Suprapubic skin (tissue), 4 donors: Measurements from ENCODE around the gene APOBEC3F. TPM values are rescaled to one million over a fixed set of nuclear protein-coding genes. Genes with fewer than 3 reads are reported as not detected.

Source experiments
- DNase-seq, 2 donors: peaks; one replicate each; pipeline ENCODE4 v3.0.0-alpha.2; 2019; ENCODE audit warnings: low spot score in 2 of 2
- H3K27ac ChIP-seq: fragments of 200-600 bp; sonication (generic); one replicate; pipeline ENCODE4 v1.5.1; 2019
- H3K27me3 ChIP-seq: fragments of 200-600 bp; sonication (generic); one replicate; pipeline ENCODE4 v1.5.1; 2019
- H3K36me3 ChIP-seq: fragments of 200-600 bp; sonication (generic); one replicate; pipeline ENCODE4 v1.5.1; 2019
- H3K4me1 ChIP-seq: fragments of 200-600 bp; sonication (generic); one replicate; pipeline ENCODE4 v1.5.1; 2019
- H3K4me3 ChIP-seq: fragments of 200-600 bp; sonication (generic); one replicate; pipeline ENCODE4 v1.5.1; 2019; ENCODE audit warnings: mild to moderate bottlenecking
- H3K9me3 ChIP-seq: fragments of 200-600 bp; sonication (generic); one replicate; pipeline ENCODE4 v1.5.1; 2019
- EP300 ChIP-seq: sonication (generic); formaldehyde crosslinking; IDR thresholded peaks from one replicate; pipeline ENCODE4 v1.6.1; 2017; ENCODE audit warnings: antibody characterized with exemption
- POLR2A ChIP-seq, 2 donors: fragments of 450-650 bp; IDR thresholded peaks; one replicate each; pipeline ENCODE4 v1.6.1; 2017; ENCODE audit warnings: antibody characterized with exemption in 2 of 2, mild to moderate bottlenecking in 2 of 2, moderate library complexity in 2 of 2
- POLR2AphosphoS5 ChIP-seq, 3 donors: sonication (generic); formaldehyde crosslinking; IDR thresholded peaks; one replicate each; pipeline ENCODE4 v1.6.1; 2017; ENCODE audit warnings: antibody characterized with exemption in 3 of 3
- WGBS: methylation state at CpG from one replicate; pipeline ENCODE4 v1.1.5; 2018; 5-methylcytosine and 5-hydroxymethylcytosine counted together
- total RNA-seq, 4 donors: library from RNA; depleted of rRNA; stranded (reverse); fragments of >200 nt; gene quantifications; one replicate each; pipeline ENCODE4 v1.1.0, GENCODE V29; 2016
- TF ChIP-seq, protein P1 (sequence below), 2 donors: fragments of 200-600 bp in 1 of 2; fragments of 450-650 bp in 1 of 2; sonication (generic) in 1 of 2; IDR thresholded peaks; one replicate each; pipeline ENCODE4 v1.5.1; 2016 to 2019; ENCODE audit warnings: antibody characterized with exemption in 2 of 2, mild to moderate bottlenecking in 1 of 2, moderate library complexity in 1 of 2

APOBEC3F gene
- total RNA-seq, 4 donors from 2014 or later, result 0.57 to 2.0 (median 1.4) TPM; not detected in 1

DNA sequence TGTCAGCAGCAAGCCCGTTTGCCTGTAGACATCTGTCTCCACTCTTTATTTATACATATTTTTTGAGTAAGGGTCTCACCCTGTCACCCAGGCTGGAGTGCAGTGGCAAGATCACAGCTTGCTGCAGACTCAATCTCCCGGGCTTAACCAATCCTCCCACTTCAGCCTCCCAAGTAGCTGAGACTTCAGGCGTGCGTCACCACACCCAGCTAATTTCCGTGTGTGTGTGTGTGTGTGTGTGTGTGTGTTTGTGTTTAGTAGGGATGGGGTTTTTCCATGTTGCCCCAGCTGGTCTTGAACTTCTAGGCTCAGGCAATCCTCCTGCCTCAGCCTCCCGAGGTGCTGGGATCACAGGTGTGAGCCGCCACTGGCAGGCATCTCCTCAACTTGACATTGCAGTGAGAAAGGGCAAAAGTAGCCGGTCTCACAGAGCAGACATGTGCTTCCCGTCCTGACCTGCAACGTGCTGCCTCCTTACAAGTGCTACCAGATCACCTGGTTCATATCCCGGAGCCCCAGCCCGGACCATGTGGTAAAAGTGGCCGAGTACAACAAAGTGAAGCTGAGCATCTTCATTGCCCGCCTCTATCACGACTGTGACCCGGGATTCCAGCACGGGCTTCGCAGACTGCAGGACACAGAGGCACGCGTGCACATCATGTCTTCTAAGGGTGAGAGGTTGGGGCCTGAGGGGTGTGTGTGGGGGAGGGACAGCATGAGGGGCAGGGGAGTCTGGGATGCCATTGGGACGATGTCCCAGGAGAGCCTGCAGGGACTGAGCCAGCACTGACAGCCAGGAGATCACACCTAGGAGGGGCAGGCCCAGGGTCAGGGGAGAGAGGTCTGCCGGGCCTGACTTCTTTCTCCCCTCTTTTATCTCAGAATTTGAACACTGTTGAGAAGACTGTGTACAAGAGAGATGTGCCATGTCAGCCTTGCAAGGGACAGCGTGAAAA lies 50.7 kb downstream of the APOBEC3F start:
- no peaks in the 10 kb centered on the region for H3K36me3 ChIP-seq
- peaks cover 3% of the 10 kb centered on the region for H3K27me3 ChIP-seq
- H3K27ac ChIP-seq, result no peak overlapping the region
- no peaks in the 10 kb centered on the region for H3K9me3 ChIP-seq
- no peak for DNase-seq
- H3K4me1 ChIP-seq, result no peaks in the 10 kb centered on the region
- WGBS, result 88% methylated on average over 22 of the region's 23 CpGs
- no peak for TF ChIP-seq POLR2AphosphoS5 (IDR thresholded peaks at IDR 0.05)
- H3K4me3 ChIP-seq, result no peak overlapping the region

DNA sequence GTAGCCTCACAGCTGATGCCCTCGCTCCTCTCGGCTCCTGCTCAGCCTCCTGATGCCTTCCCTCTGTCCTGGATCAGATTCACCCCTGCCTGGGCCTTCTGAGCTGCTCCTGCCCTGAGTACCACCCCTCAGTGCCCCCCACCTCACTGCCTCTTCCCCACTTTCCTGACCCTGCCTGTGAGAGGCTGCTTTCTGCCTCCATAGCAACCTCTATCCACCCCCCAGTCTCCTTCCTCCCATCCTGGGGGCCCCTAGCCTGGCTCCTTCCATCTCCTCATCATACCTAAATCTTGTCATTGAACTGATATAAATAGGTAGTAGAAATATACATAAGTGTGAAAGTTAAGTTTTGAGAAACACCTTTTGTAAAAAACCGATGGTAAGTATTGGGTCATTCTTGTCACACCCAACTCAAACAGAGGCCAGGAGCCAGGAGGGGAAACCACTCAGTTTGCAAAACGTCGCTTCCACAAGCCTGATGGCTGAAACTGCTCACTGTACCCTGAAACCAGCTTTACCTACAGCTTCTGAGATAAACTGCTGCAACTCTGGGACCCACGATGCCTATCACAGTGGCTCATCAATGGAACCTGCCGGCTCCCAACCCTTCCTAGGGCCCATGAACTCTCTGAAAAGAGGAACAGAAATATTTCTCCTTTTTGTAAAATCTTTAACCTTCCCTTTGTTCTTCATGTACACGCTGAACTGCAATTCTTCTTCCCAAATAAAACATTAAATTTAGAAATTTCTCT lies 51.6 kb downstream of the APOBEC3F start:
- no peaks in the 10 kb centered on the region for H3K36me3 ChIP-seq
- H3K4me3 ChIP-seq, result no peak overlapping the region
- H3K9me3 ChIP-seq, result no peaks in the 10 kb centered on the region
- peaks cover 6% of the 10 kb centered on the region for H3K4me1 ChIP-seq
- DNase-seq, result no peak
- TF ChIP-seq EP300 (no peak), POLR2AphosphoS5 (IDR thresholded peaks at IDR 0.05) (no peak)
- WGBS, result 66% methylated on average over 8 of the region's 8 CpGs
- H3K27me3 ChIP-seq, result peaks cover 3% of the 10 kb centered on the region
- no peak overlapping the region for H3K27ac ChIP-seq

DNA sequence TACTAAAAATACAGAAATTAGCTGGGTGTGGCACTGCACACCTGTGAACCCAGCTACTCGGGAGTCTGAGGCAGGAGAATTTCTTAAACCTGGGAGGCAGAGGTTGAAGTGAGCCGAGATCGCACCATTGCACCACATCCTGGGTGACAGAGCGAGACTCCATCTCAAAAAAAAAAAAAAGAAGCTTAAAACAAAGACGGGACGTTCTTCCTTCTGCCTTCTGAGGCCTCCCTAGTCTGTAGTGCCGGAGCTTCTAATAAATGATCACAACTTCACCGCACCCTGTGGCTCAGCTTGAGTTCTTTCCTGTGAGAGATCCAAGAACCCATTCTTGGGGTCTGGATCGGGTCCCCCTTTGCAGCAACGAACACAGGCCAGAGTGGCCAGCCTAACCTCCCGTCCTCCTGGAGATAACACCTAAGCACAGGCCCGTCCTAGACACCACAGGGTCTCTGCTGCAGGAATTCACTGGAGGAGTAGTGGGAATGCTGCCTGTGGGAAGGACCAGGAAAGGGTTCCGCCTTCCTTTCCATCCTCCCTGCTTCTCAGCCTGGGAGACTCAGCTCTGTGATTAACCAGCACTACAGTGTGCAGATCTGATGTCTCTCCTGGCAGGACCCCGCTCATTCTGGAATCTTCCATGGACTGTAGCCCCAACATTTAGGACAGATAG lies 54.2 kb downstream of the APOBEC3F start:
- Histone ChIP-seq H3K36me3 (no peaks in the 10 kb centered on the region), H3K27me3 (peaks cover 3% of the 10 kb centered on the region), H3K4me3 (no peak overlapping the region), H3K4me1 (peaks cover 13% of the 10 kb centered on the region), H3K27ac (no peak overlapping the region), H3K9me3 (no peaks in the 10 kb centered on the region)
- WGBS, result 92% methylated on average over 12 of the region's 14 CpGs
- TF ChIP-seq, protein P1, sequence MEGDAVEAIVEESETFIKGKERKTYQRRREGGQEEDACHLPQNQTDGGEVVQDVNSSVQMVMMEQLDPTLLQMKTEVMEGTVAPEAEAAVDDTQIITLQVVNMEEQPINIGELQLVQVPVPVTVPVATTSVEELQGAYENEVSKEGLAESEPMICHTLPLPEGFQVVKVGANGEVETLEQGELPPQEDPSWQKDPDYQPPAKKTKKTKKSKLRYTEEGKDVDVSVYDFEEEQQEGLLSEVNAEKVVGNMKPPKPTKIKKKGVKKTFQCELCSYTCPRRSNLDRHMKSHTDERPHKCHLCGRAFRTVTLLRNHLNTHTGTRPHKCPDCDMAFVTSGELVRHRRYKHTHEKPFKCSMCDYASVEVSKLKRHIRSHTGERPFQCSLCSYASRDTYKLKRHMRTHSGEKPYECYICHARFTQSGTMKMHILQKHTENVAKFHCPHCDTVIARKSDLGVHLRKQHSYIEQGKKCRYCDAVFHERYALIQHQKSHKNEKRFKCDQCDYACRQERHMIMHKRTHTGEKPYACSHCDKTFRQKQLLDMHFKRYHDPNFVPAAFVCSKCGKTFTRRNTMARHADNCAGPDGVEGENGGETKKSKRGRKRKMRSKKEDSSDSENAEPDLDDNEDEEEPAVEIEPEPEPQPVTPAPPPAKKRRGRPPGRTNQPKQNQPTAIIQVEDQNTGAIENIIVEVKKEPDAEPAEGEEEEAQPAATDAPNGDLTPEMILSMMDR (IDR thresholded peaks at IDR 0.05), result no peak
- no peak for TF ChIP-seq POLR2A (IDR thresholded peaks at IDR 0.05)
- no peak for TF ChIP-seq POLR2AphosphoS5 (IDR thresholded peaks at IDR 0.05)
- TF ChIP-seq EP300, result no peak
- no peak for DNase-seq

DNA sequence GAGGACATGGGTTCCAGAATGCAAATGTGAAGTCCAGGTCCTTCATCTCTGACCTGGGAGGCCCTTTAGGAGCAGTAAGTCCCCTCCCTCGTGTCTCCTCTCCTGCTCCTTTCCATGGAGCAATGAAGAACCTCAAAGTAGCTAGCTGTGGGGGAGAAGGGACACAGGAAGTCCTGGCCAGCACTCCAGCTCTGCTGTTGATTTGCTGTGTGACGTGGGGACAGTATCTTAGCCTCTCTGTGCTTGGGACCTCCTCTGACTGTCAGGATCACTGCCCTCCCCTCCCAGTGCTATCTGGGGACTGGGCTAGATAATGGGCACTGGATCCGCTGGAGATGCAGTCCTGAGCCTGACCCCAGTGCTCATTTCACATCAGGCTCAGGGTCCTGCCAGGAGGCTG lies 55.3 kb downstream of the APOBEC3F start:
- WGBS, result 92% methylated on average over 3 of the region's 3 CpGs
- H3K4me1 ChIP-seq, result peaks cover 13% of the 10 kb centered on the region

DNA sequence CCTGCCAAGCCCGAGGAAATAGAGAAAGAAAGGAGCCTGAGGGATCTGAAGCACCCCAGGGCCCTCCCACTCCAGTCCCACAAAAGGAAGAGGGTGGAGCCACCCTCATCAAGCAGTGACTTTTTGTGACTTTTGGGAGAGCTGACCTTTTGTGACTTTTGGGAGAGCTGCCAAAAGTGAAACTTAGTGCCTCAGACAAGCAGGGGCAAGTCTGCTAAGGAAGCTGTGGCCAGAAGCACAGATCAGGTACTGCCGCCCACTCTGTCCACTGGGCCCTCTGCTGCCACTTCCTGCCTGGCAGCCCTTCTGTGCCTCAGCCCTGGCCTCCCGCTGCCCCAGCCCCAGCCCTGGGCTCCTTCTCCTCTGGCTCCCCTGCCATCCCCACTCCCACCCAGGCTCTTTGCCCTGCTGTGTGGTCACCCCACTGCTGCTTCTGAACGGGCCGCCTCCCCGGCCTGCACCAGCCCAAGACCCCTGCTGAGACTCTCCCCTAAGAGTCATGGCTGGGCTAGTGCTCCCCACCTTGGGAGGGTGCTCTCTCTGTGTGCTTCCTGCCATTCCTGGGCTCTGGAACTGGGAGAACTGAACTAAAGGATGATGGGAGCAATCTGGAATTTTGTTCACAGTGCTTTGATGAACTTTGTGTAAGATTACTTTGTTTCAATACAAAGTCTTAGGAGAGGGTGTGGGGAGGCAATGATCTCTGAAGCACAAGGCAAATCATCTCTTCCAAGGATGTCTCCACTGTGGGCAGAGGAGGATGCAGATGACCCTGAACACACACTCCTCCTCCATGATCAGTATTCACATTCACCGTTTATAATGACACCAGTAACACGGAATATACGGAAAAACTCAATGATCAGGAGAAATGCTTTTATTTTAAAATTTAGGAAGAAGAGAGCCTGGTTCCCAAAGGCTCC lies 56.7 kb downstream of the APOBEC3F start, which contains the start of gene APOBEC3H:
Gene APOBEC3H (plus strand): TSS at position 147 of the 923 bp plus-strand sequence. CDS start 3,035 bp downstream, outside the sequence.
- Histone ChIP-seq H3K27me3 (no peaks in the 10 kb centered on the region), H3K36me3 (no peaks in the 10 kb centered on the region), H3K4me3 (no peak within 1 kb of the TSS), H3K27ac (no peak within 1 kb of the TSS), H3K9me3 (no peaks in the 10 kb centered on the region), H3K4me1 (peaks cover 13% of the 10 kb centered on the region)
- 63% methylated on average over 9 of the region's 9 CpGs for WGBS
- no peak for TF ChIP-seq POLR2A (IDR thresholded peaks at IDR 0.05)
- TF ChIP-seq, protein P1 (IDR thresholded peaks at IDR 0.05), result no peak
- TF ChIP-seq EP300, result no peak
- TF ChIP-seq POLR2AphosphoS5 (IDR thresholded peaks at IDR 0.05), result no peak
- DNase-seq, result no peak

More for the DNA sequence above, 55.3 kb downstream of the APOBEC3F start:
- Histone ChIP-seq H3K27ac (no peak overlapping the region), H3K4me3 (no peak overlapping the region), H3K36me3 (no peaks in the 10 kb centered on the region), H3K9me3 (no peaks in the 10 kb centered on the region), H3K27me3 (no peaks in the 10 kb centered on the region)
- TF ChIP-seq POLR2AphosphoS5 (IDR thresholded peaks at IDR 0.05), result no peak
- no peak for TF ChIP-seq EP300
- no peak for TF ChIP-seq POLR2A (IDR thresholded peaks at IDR 0.05)
- TF ChIP-seq, protein P1 (IDR thresholded peaks at IDR 0.05), result no peak
- no peak for DNase-seq
